Ishikawa (cell line): ENCODE results near the gene ZNF333.

ENCODE experiments used
- CEBPB ChIP-seq: IDR thresholded peaks from 2 replicates; pipeline ENCODE4 v1.6.1; 2012
- EGR1 ChIP-seq: IDR thresholded peaks from 2 replicates; pipeline ENCODE4 v1.6.1; 2012
- EP300 ChIP-seq: IDR thresholded peaks from 2 replicates; pipeline ENCODE4 v1.6.1; 2012; ENCODE audit warnings: borderline replicate concordance
- FOXM1 ChIP-seq: IDR thresholded peaks from 2 replicates; pipeline ENCODE4 v1.6.1; 2012; ENCODE audit warnings: low read depth, borderline replicate concordance
- NFIC ChIP-seq: IDR thresholded peaks from 2 replicates; pipeline ENCODE4 v1.6.1; 2012
- RAD21 ChIP-seq: IDR thresholded peaks from 2 replicates; pipeline ENCODE4 v1.6.1; 2012; ENCODE audit warnings: low read depth
- TAF1 ChIP-seq: IDR thresholded peaks from 2 replicates; pipeline ENCODE4 v1.6.1; 2012; ENCODE audit warnings: low read depth, mild to moderate bottlenecking
- TEAD4 ChIP-seq: IDR thresholded peaks from 2 replicates; pipeline ENCODE4 v1.6.1; 2012
- YY1 ChIP-seq: IDR thresholded peaks from 2 replicates; pipeline ENCODE4 v1.6.1; 2012; ENCODE audit warnings: low read depth
- ZBTB7A ChIP-seq: IDR thresholded peaks from 2 replicates; pipeline ENCODE4 v1.6.1; 2012; ENCODE audit warnings: low read depth
- TF ChIP-seq, protein P1 (sequence below): IDR thresholded peaks from 2 replicates; pipeline ENCODE4 v1.6.1; 2012
- TF ChIP-seq, protein P2 (sequence below): IDR thresholded peaks from 2 replicates; pipeline ENCODE4 v1.6.1; 2012; ENCODE audit warnings: low read depth, mild to moderate bottlenecking

DNA sequence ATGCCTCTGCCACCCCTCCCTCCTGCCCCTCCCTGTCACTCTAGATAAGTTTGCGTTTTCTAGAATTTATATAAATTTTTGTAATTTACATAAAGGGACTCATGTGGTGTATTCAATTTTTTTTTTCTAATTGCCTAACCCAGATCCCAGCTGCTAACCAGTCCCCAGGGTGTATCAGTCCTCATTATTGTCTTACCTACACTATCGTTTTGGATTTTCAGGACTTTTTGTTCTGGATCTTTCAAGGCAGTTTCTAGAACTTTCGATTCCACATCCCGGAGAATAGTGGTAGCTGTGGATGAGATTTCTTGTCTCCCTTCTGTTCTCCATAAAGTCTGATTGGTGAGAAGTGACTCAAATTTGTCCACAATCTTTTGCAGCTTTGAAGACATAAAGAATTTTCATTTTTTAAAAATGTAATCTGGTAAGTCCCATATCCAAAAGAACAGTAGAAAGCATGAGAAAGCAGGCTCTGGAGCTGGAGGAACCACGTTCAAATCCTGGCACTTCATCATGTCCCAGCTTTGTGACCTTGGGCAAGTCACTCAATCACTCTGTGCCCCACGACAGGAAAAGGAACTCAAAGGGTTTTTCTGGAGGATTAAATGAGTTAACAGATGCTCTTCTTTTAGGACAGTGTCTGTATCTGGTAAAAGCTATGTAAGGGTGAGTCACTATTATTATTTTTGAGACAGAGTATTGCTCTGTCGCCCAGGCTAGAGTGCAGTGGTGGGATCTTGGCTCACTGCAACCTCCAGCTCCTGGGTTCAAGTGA, 34.9 kb upstream of the ZNF333 start:
- TF ChIP-seq, protein P1, sequence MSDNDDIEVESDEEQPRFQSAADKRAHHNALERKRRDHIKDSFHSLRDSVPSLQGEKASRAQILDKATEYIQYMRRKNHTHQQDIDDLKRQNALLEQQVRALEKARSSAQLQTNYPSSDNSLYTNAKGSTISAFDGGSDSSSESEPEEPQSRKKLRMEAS: no peak
- TF ChIP-seq EGR1 (no peak), RAD21 (no peak), CEBPB (no peak), EP300 (no peak), YY1 (no peak), ZBTB7A (no peak), NFIC (no peak), TEAD4 (no peak), FOXM1 (no peak), TAF1 (no peak)
- TF ChIP-seq, protein P2, sequence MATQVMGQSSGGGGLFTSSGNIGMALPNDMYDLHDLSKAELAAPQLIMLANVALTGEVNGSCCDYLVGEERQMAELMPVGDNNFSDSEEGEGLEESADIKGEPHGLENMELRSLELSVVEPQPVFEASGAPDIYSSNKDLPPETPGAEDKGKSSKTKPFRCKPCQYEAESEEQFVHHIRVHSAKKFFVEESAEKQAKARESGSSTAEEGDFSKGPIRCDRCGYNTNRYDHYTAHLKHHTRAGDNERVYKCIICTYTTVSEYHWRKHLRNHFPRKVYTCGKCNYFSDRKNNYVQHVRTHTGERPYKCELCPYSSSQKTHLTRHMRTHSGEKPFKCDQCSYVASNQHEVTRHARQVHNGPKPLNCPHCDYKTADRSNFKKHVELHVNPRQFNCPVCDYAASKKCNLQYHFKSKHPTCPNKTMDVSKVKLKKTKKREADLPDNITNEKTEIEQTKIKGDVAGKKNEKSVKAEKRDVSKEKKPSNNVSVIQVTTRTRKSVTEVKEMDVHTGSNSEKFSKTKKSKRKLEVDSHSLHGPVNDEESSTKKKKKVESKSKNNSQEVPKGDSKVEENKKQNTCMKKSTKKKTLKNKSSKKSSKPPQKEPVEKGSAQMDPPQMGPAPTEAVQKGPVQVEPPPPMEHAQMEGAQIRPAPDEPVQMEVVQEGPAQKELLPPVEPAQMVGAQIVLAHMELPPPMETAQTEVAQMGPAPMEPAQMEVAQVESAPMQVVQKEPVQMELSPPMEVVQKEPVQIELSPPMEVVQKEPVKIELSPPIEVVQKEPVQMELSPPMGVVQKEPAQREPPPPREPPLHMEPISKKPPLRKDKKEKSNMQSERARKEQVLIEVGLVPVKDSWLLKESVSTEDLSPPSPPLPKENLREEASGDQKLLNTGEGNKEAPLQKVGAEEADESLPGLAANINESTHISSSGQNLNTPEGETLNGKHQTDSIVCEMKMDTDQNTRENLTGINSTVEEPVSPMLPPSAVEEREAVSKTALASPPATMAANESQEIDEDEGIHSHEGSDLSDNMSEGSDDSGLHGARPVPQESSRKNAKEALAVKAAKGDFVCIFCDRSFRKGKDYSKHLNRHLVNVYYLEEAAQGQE: no peak
